ENCODE data around the gene ETV7. TPM values are rescaled to one million over a fixed set of nuclear protein-coding genes. Genes with fewer than 3 reads are reported as not detected.
"Not testable (repeated sequence)": the region's sequence is repeated elsewhere in the genome, so short reads cannot be mapped to it uniquely, and the experiment has no call there.

Gene ETV7
- 0.24 and 0.39 TPM in 2 replicates for total RNA-seq (2014; rRNA removed; shearing (Covaris generic))

DNA sequence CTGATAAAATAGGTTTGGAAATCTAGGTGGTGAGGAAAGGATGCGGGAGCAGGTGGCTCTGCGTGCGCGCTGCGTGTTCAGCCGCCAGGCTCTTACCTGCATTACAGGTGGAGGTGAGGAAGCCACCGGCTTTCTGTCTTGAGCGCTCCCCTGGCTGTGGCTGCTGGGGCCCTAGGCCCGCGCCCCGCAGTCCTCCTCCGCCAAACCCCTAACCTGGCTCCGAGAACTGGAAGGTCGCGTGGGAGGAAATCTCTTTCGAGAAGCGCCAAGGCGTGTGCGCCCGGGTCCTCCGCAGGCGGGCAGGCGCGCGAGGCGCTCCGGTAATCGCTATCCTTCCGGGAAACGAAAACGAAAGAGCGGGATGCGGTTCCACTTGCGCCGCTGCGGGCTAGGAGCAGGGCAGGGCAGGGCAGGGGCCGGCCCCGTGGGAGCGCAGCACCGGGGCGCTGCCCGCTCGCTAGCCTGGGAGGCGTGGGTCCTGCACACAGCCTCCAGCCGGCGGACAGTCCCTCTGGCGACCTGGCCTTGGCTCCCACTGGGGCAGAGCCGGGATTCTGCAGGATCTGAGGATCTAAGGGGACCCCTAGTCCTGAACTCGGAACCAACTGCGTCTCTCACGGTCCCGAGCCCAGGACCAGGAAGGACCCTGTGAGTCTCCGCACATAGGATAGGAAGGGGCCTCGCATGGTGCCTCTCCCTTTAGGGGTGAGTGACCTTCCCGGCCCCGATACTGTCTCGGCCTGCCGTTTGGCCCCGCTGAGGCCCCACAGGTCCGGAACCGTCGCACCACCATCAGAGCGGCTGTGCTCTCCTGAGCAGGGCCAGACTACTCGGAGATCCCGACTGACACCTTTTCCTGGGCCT lies at the start of gene ETV7:
Gene ETV7, minus strand, starts transcription at position 230 of the 864 bp plus-strand sequence. Its CDS starts 128 bp downstream, at position 102.
- peak; percentile 33 for DNase-seq (ENCODE audit: low read depth)

DNA sequence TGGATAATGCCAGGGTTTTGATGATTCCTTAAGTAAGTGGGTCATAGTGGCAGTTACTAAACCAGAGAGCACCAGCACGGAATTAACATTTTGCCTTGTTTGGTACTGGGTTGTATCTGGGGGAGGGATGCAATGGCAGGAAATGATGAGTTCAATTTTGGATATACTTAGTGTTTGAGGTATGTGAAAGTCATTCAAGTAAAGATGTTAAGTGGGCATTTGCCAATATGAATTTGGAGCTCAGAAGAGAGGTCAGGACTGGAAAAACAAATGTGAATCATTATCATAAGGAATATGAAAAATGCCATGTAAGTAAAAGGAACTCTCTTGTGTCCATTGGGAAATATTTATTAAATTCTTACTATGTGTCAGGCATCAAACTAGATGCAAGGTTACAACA lies 49.0 kb upstream of the ETV7 start:
- DNase-seq (ENCODE audit: low read depth), result no peak

- DNase-seq (ENCODE audit: low read depth), result peak; percentile 61
These were observed 44.7 kb upstream of the ETV7 start for GRCh38 chr6:36432151-36432671.

GRCh38 chr6:36431197-36431596 lies 43.7 kb upstream of the ETV7 start:
- no peak for DNase-seq (ENCODE audit: low read depth)

DNA sequence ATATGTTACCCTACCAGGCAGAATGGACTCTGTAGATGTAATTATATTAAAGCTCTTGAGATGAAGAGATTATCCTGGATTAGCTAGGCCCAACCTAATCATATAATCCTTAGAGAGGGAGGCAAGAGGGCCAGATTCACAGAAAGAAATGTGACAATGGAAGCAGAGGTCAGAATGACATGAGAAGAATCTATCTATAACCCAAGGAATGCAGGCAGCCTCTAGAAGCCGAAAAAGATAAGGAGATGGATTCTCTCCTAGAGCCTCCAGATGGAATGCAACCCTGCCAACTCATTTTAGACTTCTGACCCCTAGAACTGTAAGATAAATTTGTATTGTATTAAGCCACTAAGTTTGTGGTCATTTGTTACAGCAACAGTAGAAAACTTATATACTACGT lies 42.9 kb upstream of the ETV7 start:
- DNase-seq (ENCODE audit: low read depth), result no peak

- no peak for DNase-seq (ENCODE audit: low read depth)
These were observed 41.4 kb upstream of the ETV7 start for GRCh38 chr6:36428911-36429310.

GRCh38 chr6:36426622-36427021 lies 39.2 kb upstream of the ETV7 start:
- DNase-seq (ENCODE audit: low read depth), result no peak

GRCh38 chr6:36423101-36423824 lies 35.8 kb upstream of the ETV7 start:
- peak; percentile 98 for DNase-seq (ENCODE audit: low read depth)

DNA sequence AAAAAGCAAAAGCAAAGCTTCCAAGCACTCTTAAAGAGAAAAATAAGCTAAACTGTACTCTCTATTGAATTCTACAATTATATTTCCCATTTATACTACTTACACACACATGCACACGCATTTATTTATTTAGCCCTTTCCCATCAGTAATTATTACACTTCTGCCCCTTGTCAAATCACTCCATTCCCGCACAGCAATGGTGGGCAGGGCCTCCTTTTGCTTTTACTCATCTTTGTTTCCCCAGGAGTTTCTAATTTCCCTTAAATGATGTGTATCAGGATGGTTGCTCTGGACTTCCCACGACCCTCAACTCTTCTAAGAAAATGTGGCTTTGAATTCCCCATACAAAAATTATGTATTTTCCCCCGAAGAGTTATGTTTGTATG lies 35.2 kb upstream of the ETV7 start:
- no peak for DNase-seq (ENCODE audit: low read depth)

GRCh38 chr6:36419310-36419709 lies 31.8 kb upstream of the ETV7 start:
- DNase-seq (ENCODE audit: low read depth), result no peak

- no peak for DNase-seq (ENCODE audit: low read depth)
These were observed 31.1 kb upstream of the ETV7 start for GRCh38 chr6:36418558-36418957.

- DNase-seq (ENCODE audit: low read depth), result no peak
These were observed 27.0 kb upstream of the ETV7 start for GRCh38 chr6:36414481-36414880.

DNA sequence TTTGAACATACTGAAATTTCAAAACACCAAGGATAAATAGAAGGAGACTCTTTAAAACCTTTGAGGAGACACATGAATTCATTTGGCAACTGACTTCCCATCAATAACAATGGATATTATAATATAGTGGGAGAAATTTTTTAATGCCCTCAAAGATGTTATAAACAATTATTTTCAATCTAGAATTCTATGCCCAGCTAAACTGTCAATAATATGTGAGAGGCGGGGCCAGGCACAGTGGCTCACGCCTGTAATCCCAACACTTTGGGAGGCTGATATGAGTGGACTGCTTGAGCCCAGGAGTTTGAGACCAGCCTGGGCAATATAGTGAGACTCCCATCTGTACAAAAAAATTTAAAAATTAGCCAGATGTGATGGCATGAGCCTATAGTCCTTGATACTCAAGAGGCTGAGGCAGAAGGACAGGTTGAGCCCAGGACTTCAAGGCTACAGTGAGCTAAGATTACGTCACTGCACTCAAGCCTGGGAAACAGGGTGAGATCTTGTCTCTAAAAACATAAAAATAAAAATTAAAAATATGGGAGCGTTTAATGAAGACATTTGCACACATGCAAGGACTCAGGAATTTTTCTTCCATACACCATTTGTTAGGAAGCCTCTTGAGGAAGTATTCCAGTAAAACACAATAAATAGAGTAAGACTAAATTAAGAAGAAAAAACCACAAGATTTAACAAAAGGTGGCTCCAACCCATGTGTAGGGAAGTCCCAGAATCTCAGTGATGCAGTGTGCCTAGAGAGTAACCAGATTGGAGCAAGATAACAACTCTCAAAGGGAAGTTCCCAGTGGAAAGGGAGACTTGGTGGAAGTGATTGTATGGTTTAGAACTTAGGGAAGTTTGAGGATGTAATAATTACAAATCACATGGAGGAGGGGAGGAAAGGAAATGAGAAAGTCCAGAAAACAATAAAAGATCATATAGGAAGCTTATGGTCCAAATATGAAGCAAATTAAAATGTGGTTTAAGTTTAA lies 26.3 kb upstream of the ETV7 start:
- no peak for DNase-seq (ENCODE audit: low read depth)

- DNase-seq (ENCODE audit: low read depth), result not testable (repeated sequence)
These were observed 22.2 kb upstream of the ETV7 start for GRCh38 chr6:36409718-36410117.

- no peak for DNase-seq (ENCODE audit: low read depth)
These were observed 16.7 kb upstream of the ETV7 start for GRCh38 chr6:36404164-36404563.

DNA sequence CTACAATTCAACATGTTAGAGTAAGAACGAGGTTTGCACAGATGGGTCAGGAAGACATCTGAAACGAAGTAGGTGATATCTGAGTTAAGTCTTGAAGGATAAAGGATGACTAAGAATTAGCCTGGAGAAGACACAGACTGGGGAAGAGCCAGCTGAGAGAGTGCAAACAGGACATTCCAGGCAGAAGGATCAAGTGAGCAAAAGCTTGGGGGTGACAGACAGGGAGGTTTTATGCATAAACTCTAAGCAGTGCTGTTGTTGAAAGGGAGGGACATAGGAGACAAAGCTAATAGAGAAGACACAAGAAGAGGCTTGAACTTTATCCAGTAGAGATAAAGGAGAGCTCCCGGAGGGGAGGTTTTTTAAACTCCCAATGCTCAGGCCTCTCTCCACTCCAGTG lies 15.0 kb upstream of the ETV7 start:
- no peak for DNase-seq (ENCODE audit: low read depth)

GRCh38 chr6:36399970-36400369 lies 12.5 kb upstream of the ETV7 start:
- no peak for DNase-seq (ENCODE audit: low read depth)

DNA sequence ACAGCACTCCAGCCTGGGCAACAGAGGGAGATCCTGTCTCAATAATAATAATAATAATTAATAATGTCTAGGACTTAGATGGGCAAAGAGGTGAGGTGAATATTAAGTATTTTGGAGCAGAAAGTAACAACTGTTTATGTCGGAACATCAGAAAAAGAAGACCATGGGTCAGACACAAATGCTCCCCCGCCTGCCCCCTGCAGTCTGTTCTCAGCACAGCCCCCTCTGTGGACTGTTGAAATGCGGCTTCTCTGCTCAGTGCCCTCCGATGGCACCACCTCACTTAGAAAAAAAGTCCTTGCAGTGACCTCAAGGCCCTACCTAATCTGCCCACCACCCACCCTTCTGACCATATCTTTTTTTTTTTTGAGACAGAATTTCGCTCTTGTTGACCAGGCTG lies 5.2 kb upstream of the ETV7 start:
- no peak for DNase-seq (ENCODE audit: low read depth)

- DNase-seq (ENCODE audit: low read depth), result no peak
These were observed 1.9 kb upstream of the ETV7 start for GRCh38 chr6:36389353-36389752.

- DNase-seq (ENCODE audit: low read depth), result peak; percentile 75
These were observed 702 bp downstream of the ETV7 start for GRCh38 chr6:36386495-36387439.

Measured in RPMI7951 (cell line).